ENCODE measurements around the gene BTD. TPM values are rescaled to one million over a fixed set of nuclear protein-coding genes. Genes with fewer than 3 reads are reported as not detected.

BTD gene
- total and polyA plus RNA-seq, 2 donors (not counting 1 experiment from before 2014, with no cell fraction given), result 24.4 to 24.9 TPM

DNA sequence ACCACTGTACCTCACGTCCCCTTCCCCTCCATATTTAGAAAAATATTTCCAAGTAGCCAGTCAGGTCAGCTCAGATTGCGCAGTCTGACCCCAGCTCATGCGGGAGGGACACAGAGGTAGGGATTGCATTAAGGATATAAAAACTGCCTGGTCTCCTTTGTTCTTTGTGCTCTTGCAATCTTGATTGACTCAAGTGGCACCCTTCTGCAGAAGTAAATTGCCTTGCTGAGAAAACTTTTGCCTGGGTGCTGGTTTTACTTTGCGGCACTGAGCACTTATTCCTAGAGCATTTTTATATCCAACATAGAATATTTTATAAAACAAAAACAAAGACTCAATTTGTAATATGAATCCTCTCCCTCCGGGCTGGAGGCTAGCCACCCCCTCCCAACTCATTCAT, 54.8 kb downstream of the BTD start:
- H3K27me3 ChIP-seq (ENCODE audit: control insufficient read depth, insufficient read depth, low read length), result no peaks in the 10 kb centered on the region
- no peak overlapping the region for H3K4me3 ChIP-seq (replicated peaks in 1 of 4; ENCODE audit: control extremely low read depth in 1 of 4, insufficient read depth in 1 of 4, low read depth in 3 of 4, low read length in 4 of 4)
- TF ChIP-seq EZH2 (IDR thresholded peaks at IDR 0.05; ENCODE audit: low read length, missing control alignments), result no peak
- TF ChIP-seq, protein P1, sequence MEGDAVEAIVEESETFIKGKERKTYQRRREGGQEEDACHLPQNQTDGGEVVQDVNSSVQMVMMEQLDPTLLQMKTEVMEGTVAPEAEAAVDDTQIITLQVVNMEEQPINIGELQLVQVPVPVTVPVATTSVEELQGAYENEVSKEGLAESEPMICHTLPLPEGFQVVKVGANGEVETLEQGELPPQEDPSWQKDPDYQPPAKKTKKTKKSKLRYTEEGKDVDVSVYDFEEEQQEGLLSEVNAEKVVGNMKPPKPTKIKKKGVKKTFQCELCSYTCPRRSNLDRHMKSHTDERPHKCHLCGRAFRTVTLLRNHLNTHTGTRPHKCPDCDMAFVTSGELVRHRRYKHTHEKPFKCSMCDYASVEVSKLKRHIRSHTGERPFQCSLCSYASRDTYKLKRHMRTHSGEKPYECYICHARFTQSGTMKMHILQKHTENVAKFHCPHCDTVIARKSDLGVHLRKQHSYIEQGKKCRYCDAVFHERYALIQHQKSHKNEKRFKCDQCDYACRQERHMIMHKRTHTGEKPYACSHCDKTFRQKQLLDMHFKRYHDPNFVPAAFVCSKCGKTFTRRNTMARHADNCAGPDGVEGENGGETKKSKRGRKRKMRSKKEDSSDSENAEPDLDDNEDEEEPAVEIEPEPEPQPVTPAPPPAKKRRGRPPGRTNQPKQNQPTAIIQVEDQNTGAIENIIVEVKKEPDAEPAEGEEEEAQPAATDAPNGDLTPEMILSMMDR (conservative IDR thresholded peaks at IDR 0.05 in 1 of 2, IDR thresholded peaks at IDR 0.05 in 1 of 2; ENCODE audit: low read depth in 1 of 2, low read length in 2 of 2), result no peak
- H4K20me1 ChIP-seq (ENCODE audit: control insufficient read depth, extremely low read depth, insufficient read depth, low read length), result no peaks in the 10 kb centered on the region
- H3K4me1 ChIP-seq (ENCODE audit: control insufficient read depth, extremely low read depth, insufficient read depth, low read length), result no peaks in the 10 kb centered on the region
- no peaks in the 10 kb centered on the region for H3K79me2 ChIP-seq (ENCODE audit: control insufficient read depth, insufficient read depth, low read length)
- H3K9ac ChIP-seq (ENCODE audit: insufficient read depth, low read length), result no peak overlapping the region
- DNase-seq (ENCODE audit: low read depth in 2 of 2), result no peak
- H3K9me3 ChIP-seq (ENCODE audit: control insufficient read depth, insufficient read depth, low read depth, low read length), result no peaks in the 10 kb centered on the region
- H2AFZ ChIP-seq (ENCODE audit: low read length), result no peak overlapping the region
- no peaks in the 10 kb centered on the region for H3K36me3 ChIP-seq (ENCODE audit: control insufficient read depth, insufficient read depth, low read length)
- H3K4me2 ChIP-seq (ENCODE audit: extremely low read depth, insufficient read depth, low read length), result no peak overlapping the region
- H3K27ac ChIP-seq (ENCODE audit: insufficient read depth, low read length), result no peak overlapping the region

DNA sequence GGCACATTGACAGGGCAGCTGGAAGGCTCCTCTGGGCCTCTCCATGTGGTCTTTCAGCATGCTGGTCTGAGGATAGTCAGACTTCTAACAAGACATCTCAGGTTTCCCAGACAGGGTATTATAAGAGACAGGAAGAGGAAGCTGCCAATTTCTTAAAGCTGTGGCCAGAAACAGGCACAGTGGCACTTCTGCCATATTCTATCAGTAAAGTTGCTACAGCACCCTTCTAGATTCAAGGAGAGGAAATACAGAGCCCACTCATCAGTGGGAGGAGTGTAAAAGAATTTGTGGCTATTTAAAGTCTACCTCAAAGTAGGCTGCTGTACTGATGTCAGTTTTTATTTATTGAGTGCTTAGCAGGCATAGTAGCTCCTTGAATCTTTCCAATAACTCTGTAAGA, 55.5 kb downstream of the BTD start:
- H3K36me3 ChIP-seq (ENCODE audit: control insufficient read depth, insufficient read depth, low read length), result no peaks in the 10 kb centered on the region
- no peaks in the 10 kb centered on the region for H4K20me1 ChIP-seq (ENCODE audit: control insufficient read depth, extremely low read depth, insufficient read depth, low read length)
- no peak overlapping the region for H3K9ac ChIP-seq (ENCODE audit: insufficient read depth, low read length)
- no peak for TF ChIP-seq EZH2 (IDR thresholded peaks at IDR 0.05; ENCODE audit: low read length, missing control alignments)
- TF ChIP-seq, protein P1 (conservative IDR thresholded peaks at IDR 0.05 in 1 of 2, IDR thresholded peaks at IDR 0.05 in 1 of 2; ENCODE audit: low read depth in 1 of 2, low read length in 2 of 2), result no peak
- H3K27me3 ChIP-seq (ENCODE audit: control insufficient read depth, insufficient read depth, low read length), result no peaks in the 10 kb centered on the region
- H3K4me3 ChIP-seq (replicated peaks in 1 of 4; ENCODE audit: control extremely low read depth in 1 of 4, insufficient read depth in 1 of 4, low read depth in 3 of 4, low read length in 4 of 4), result no peak overlapping the region
- H2AFZ ChIP-seq (ENCODE audit: low read length), result no peak overlapping the region
- H3K4me1 ChIP-seq (ENCODE audit: control insufficient read depth, extremely low read depth, insufficient read depth, low read length), result no peaks in the 10 kb centered on the region
- no peak overlapping the region for H3K4me2 ChIP-seq (ENCODE audit: extremely low read depth, insufficient read depth, low read length)
- H3K9me3 ChIP-seq (ENCODE audit: control insufficient read depth, insufficient read depth, low read depth, low read length), result no peaks in the 10 kb centered on the region
- H3K79me2 ChIP-seq (ENCODE audit: control insufficient read depth, insufficient read depth, low read length), result no peaks in the 10 kb centered on the region
- no peak overlapping the region for H3K27ac ChIP-seq (ENCODE audit: insufficient read depth, low read length)
- DNase-seq (ENCODE audit: low read depth in 2 of 2), result no peak

DNA sequence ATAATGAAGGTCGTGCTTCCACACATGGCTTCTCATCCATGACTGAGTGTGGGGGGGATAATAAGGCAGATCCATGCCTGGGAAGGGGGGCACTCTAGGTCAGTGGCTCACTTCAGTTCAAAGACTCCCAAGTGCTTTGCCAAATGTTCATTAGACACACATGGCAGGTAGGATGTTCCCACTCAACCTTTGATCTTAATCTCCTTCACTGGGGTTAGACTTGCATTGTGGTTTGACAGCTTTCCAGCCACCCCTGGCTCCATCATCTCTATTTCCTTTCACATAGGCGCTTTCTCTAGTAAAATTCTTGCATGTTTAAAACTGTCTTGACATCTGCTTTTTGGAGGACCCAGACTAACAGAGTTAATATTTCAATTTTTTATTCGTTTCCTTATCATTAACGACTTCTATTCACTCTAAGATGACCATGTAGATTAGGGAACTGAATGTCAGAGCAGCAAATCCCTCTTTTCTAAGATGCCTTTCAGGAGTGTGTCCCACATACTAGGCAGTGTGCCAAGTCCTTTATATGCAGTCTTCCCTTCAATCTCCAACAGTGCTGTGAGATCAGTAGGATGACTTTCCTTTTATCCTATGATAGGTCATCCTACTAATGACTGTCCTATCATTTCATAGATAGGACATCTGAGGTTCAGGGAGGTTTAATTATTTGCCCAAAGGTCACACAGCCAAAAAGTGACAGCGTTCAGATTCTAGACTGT, 57.9 kb downstream of the BTD start:
- no peak for DNase-seq (ENCODE audit: low read depth in 2 of 2)
- TF ChIP-seq, protein P1 (conservative IDR thresholded peaks at IDR 0.05 in 1 of 2, IDR thresholded peaks at IDR 0.05 in 1 of 2; ENCODE audit: low read depth in 1 of 2, low read length in 2 of 2), result no peak
- TF ChIP-seq EZH2 (IDR thresholded peaks at IDR 0.05; ENCODE audit: low read length, missing control alignments), result no peak
- no peaks in the 10 kb centered on the region for H4K20me1 ChIP-seq (ENCODE audit: control insufficient read depth, extremely low read depth, insufficient read depth, low read length)

More for the DNA sequence above, 57.9 kb downstream of the BTD start:
- Histone ChIP-seq H3K9me3 (ENCODE audit: control insufficient read depth, insufficient read depth, low read depth, low read length) (no peaks in the 10 kb centered on the region), H3K36me3 (ENCODE audit: control insufficient read depth, insufficient read depth, low read length) (no peaks in the 10 kb centered on the region), H3K27ac (ENCODE audit: insufficient read depth, low read length) (no peak overlapping the region), H3K27me3 (ENCODE audit: control insufficient read depth, insufficient read depth, low read length) (no peaks in the 10 kb centered on the region), H3K9ac (ENCODE audit: insufficient read depth, low read length) (no peak overlapping the region), H3K4me1 (ENCODE audit: control insufficient read depth, extremely low read depth, insufficient read depth, low read length) (no peaks in the 10 kb centered on the region), H3K4me3 (replicated peaks in 1 of 4; ENCODE audit: control extremely low read depth in 1 of 4, insufficient read depth in 1 of 4, low read depth in 3 of 4, low read length in 4 of 4) (no peak overlapping the region), H2AFZ (ENCODE audit: low read length) (no peak overlapping the region), H3K4me2 (ENCODE audit: extremely low read depth, insufficient read depth, low read length) (no peak overlapping the region), H3K79me2 (ENCODE audit: control insufficient read depth, insufficient read depth, low read length) (no peaks in the 10 kb centered on the region)
